Mesothelial cell of epicardium (in vitro differentiated cells): ENCODE results near the gene DBF4. TPM values are rescaled to one million over a fixed set of nuclear protein-coding genes. Genes with fewer than 3 reads are reported as not detected.
A peak's percentile ranks its signal among the peaks of the same experiment; 100 is the strongest.
"Not testable (repeated sequence)": the region's sequence is repeated elsewhere in the genome, so short reads cannot be mapped to it uniquely, and the experiment has no call there.

ENCODE experiments used
- DNase-seq, 2 experiments: peaks; one replicate each; pipeline ENCODE4 v3.0.0; 2021; ENCODE audit warnings: low spot score in 2 of 2; ENCODE audit not compliant: unreplicated experiment in 2 of 2
- H3K27ac Mint-ChIP-seq: 2 replicates; pipeline ENCODE4 v1.8.0; 2021; ENCODE audit warnings: mixed read lengths
- H3K27me3 Mint-ChIP-seq: 2 replicates; pipeline ENCODE4 v1.8.0; 2021; ENCODE audit warnings: low read depth, mixed read lengths
- H3K36me3 Mint-ChIP-seq: 2 replicates; pipeline ENCODE4 v1.8.0; 2021; ENCODE audit warnings: mixed read lengths
- H3K4me1 Mint-ChIP-seq: 2 replicates; pipeline ENCODE4 v1.8.0; 2021; ENCODE audit warnings: mixed read lengths
- H3K4me3 Mint-ChIP-seq: 2 replicates; pipeline ENCODE4 v1.8.0; 2021; ENCODE audit warnings: mild to moderate bottlenecking, moderate library complexity, mixed read lengths
- H3K9me3 Mint-ChIP-seq: 2 replicates; pipeline ENCODE4 v1.8.0; 2021; ENCODE audit warnings: mixed read lengths
- CTCF ChIP-seq: fragments of 200-600 bp; sonication (generic); IDR thresholded peaks from one replicate; pipeline ENCODE4 v1.5.0; 2021; ENCODE audit warnings: antibody characterized with exemption; ENCODE audit not compliant: unreplicated experiment
- total RNA-seq: library from RNA; stranded (reverse); gene quantifications from 3 replicates; pipeline ENCODE4 v1.2.1, GENCODE V29; 2021

Gene DBF4
- total RNA-seq, 1 donor from 2014 or later, result 21.2 TPM

- H3K4me1 Mint-ChIP-seq, result peaks cover 17% of the 10 kb centered on the region
- no peak for TF ChIP-seq CTCF
- DNase-seq, result no peak
- H3K4me3 Mint-ChIP-seq, result no peak overlapping the region
- H3K27ac Mint-ChIP-seq, result no peak overlapping the region
- peaks cover 35% of the 10 kb centered on the region for H3K9me3 Mint-ChIP-seq
- H3K36me3 Mint-ChIP-seq, result peaks cover 42% of the 10 kb centered on the region
- no peaks in the 10 kb centered on the region for H3K27me3 Mint-ChIP-seq
Measured at GRCh38 chr7:87872346-87872745, 3.9 kb upstream of the DBF4 start.

DNA sequence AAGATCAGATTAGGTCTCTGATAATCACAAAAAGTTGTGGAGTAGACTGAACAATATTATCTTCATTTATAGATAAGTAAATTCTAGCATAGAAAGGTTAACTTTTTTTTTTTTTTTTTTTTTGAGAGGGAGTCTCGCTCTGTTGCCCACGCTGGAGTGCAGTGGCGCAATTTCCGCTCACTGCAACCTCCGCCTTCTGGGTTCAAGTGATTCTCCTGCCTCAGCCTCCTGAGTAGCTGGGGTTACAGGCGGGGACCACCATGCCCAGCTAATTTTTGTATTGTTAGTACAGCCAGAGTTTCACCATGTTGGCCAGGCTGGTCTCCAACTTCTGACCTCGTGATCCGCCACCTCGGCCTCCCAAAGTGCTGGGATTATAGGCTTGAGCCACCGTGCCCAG, 3.0 kb upstream of the DBF4 start:
- peaks cover 32% of the 10 kb centered on the region for H3K9me3 Mint-ChIP-seq

GRCh38 chr7:87874066-87874465, 2.2 kb upstream of the DBF4 start:
- Mint-ChIP-seq H3K4me3 (peak overlapping the region; percentile 96), H3K4me1 (peaks cover 28% of the 10 kb centered on the region), H3K9me3 (peaks cover 32% of the 10 kb centered on the region), H3K27me3 (no peaks in the 10 kb centered on the region), H3K27ac (peak overlapping the region; percentile 77), H3K36me3 (peaks cover 28% of the 10 kb centered on the region)
- DNase-seq, result no peak
- TF ChIP-seq CTCF, result no peak

More for the DNA sequence above, 3.0 kb upstream of the DBF4 start:
- H3K27me3 Mint-ChIP-seq, H3K27ac Mint-ChIP-seq, H3K4me3 Mint-ChIP-seq, DNase-seq: not testable (repeated sequence)
- Mint-ChIP-seq H3K4me1 (peaks cover 25% of the 10 kb centered on the region), H3K36me3 (peaks cover 34% of the 10 kb centered on the region)

DNA sequence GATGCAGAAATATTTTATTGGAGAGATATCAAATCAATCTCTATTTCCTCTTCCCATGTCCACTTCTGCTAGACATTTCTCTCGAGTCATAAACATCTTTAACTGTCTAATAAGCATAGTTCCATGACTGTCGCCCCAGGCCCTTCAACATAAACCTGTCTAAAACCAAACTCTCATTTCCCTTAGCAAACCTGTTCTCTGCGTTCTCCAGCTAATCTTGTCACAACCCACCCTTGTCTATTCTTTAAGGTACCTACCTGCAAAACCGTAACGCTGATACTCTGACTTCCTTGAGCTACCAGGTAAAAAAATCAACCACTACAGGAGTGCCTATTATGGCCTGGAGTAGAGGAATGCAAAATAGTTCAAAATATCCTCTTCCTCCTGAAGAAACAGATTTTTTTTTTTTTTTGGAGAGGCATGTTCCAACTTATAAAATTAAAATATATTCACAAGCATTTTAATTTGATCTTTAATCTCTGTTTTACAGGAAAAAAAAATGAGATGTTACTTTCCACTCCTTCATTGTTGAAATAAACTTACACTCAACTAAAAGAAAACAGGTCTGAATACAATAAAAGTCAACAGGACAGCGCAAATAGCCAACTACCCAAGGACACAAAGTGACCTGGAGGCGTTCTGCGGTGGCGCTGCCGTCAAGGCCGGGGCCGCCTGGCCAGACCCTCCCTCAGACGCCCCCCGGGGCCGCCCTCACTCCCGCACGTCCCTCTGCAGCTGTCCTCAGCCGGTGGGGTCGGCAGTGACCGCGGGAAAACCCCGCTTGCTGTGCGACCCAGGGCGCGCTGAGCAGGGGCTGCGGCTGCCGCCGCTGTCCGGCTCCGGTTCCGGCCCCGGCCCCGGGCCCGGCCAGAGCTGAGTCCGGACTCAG, 898 bp upstream of the DBF4 start:
- Mint-ChIP-seq H3K9me3 (peaks cover 26% of the 10 kb centered on the region), H3K27me3 (no peaks in the 10 kb centered on the region), H3K27ac (peak overlapping the region; percentile 99), H3K36me3 (peaks cover 24% of the 10 kb centered on the region), H3K4me1 (peaks cover 28% of the 10 kb centered on the region), H3K4me3 (peak overlapping the region; percentile 96)
- TF ChIP-seq CTCF, result no peak
- peak in 1 of 2 experiments; percentile 27 for DNase-seq

DNA sequence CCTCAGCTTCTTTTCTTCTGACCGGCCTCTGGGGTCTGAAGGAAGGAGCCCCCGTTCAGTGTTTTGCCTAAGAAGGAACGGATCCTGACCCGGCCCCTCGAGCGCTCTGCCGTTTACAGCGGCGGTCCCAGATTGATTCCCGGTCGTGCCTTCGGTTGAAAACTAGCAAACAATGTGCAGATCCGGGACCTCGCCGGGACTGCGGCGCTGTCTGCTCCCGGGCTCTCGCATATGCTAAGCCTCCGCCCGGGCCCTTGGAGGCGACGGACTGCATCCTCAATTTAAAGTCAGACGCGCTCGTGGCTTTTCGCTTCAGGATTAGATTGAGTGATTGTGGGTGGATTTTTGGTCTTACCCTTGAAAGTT, 559 bp downstream of the DBF4 start:
- no peak for TF ChIP-seq CTCF
- peaks cover 14% of the 10 kb centered on the region for H3K9me3 Mint-ChIP-seq
- H3K27me3 Mint-ChIP-seq, result no peaks in the 10 kb centered on the region
- H3K27ac Mint-ChIP-seq, result peak overlapping the region; percentile 99
- H3K4me3 Mint-ChIP-seq, result peak overlapping the region; percentile 96
- H3K36me3 Mint-ChIP-seq, result peaks cover 16% of the 10 kb centered on the region
- peak; percentile 34 to 67 for DNase-seq
- H3K4me1 Mint-ChIP-seq, result peaks cover 28% of the 10 kb centered on the region

- no peak for TF ChIP-seq CTCF
- Mint-ChIP-seq H3K4me3 (peak overlapping the region; percentile 96), H3K4me1 (peaks cover 28% of the 10 kb centered on the region), H3K27me3 (no peaks in the 10 kb centered on the region), H3K9me3 (peaks cover 8% of the 10 kb centered on the region), H3K27ac (peak overlapping the region; percentile 99), H3K36me3 (peaks cover 11% of the 10 kb centered on the region)
- DNase-seq, result no peak
Measured at GRCh38 chr7:87877366-87878040, 1.2 kb downstream of the DBF4 start.
